Measurements from ENCODE around the gene KCNH2.

The KCNH2 gene

GRCh38 chr7:150955519-150956394 is 22.4 kb downstream of the KCNH2 start:
- Mint-ChIP-seq H3K36me3 (ENCODE audit: insufficient read depth) (no peaks in the 10 kb centered on the region), H3K27ac (ENCODE audit: low read depth) (no peak overlapping the region), H3K4me1 (peaks cover 11% of the 10 kb centered on the region), H3K4me3 (no peak overlapping the region), H3K9me3 (no peaks in the 10 kb centered on the region), H3K27me3 (peaks cover 58% of the 10 kb centered on the region)
- DNase-seq (ENCODE audit: low spot score in 2 of 2) (no peak), ATAC-seq (replicated peaks; ENCODE audit: extremely low read depth, poor library complexity, severe bottlenecking) (no peak)

GRCh38 chr7:150954986-150955518 is 23.1 kb downstream of the KCNH2 start:
- Mint-ChIP-seq H3K27me3 (peaks cover 51% of the 10 kb centered on the region), H3K36me3 (ENCODE audit: insufficient read depth) (no peaks in the 10 kb centered on the region), H3K4me1 (peaks cover 11% of the 10 kb centered on the region), H3K27ac (ENCODE audit: low read depth) (no peak overlapping the region), H3K4me3 (no peak overlapping the region), H3K9me3 (no peaks in the 10 kb centered on the region)
- ATAC-seq (replicated peaks; ENCODE audit: extremely low read depth, poor library complexity, severe bottlenecking) (no peak), DNase-seq (ENCODE audit: low spot score in 2 of 2) (no peak)

GRCh38 chr7:150954201-150954985 is 23.7 kb downstream of the KCNH2 start:
- Mint-ChIP-seq H3K27me3 (peaks cover 44% of the 10 kb centered on the region), H3K36me3 (ENCODE audit: insufficient read depth) (no peaks in the 10 kb centered on the region)

GRCh38 chr7:150953061-150953997 is 24.8 kb downstream of the KCNH2 start:
- Mint-ChIP-seq H3K4me1 (peaks cover 11% of the 10 kb centered on the region), H3K9me3 (no peaks in the 10 kb centered on the region), H3K27ac (ENCODE audit: low read depth) (no peak overlapping the region), H3K36me3 (ENCODE audit: insufficient read depth) (no peaks in the 10 kb centered on the region), H3K27me3 (peaks cover 34% of the 10 kb centered on the region), H3K4me3 (no peak overlapping the region)
- no peak for DNase-seq (ENCODE audit: low spot score in 2 of 2)
- ATAC-seq (replicated peaks; ENCODE audit: extremely low read depth, poor library complexity, severe bottlenecking): no peak

More at GRCh38 chr7:150954201-150954985, 23.7 kb downstream of the KCNH2 start:
- Mint-ChIP-seq H3K27ac (ENCODE audit: low read depth) (no peak overlapping the region), H3K9me3 (no peaks in the 10 kb centered on the region), H3K4me3 (no peak overlapping the region), H3K4me1 (peaks cover 11% of the 10 kb centered on the region)
- no peak for ATAC-seq (replicated peaks; ENCODE audit: extremely low read depth, poor library complexity, severe bottlenecking)
- DNase-seq (ENCODE audit: low spot score in 2 of 2): no peak

GRCh38 chr7:150952331-150953050 is 25.6 kb downstream of the KCNH2 start:
- no peak for DNase-seq (ENCODE audit: low spot score in 2 of 2)
- Mint-ChIP-seq H3K9me3 (no peaks in the 10 kb centered on the region), H3K4me3 (no peak overlapping the region), H3K36me3 (ENCODE audit: insufficient read depth) (no peaks in the 10 kb centered on the region), H3K27me3 (peaks cover 30% of the 10 kb centered on the region), H3K4me1 (peaks cover 9% of the 10 kb centered on the region), H3K27ac (ENCODE audit: low read depth) (no peak overlapping the region)
- ATAC-seq (replicated peaks; ENCODE audit: extremely low read depth, poor library complexity, severe bottlenecking): no peak

- Mint-ChIP-seq H3K27me3 (peaks cover 21% of the 10 kb centered on the region), H3K9me3 (no peaks in the 10 kb centered on the region), H3K36me3 (ENCODE audit: insufficient read depth) (no peaks in the 10 kb centered on the region), H3K4me3 (no peak overlapping the region), H3K4me1 (no peaks in the 10 kb centered on the region), H3K27ac (ENCODE audit: low read depth) (no peak overlapping the region)
- no peak for ATAC-seq (replicated peaks; ENCODE audit: extremely low read depth, poor library complexity, severe bottlenecking)
- no peak for DNase-seq (ENCODE audit: low spot score in 2 of 2)
These were observed 26.6 kb downstream of the KCNH2 start for GRCh38 chr7:150951521-150951920.

GRCh38 chr7:150951181-150951520 is 27.0 kb downstream of the KCNH2 start:
- ATAC-seq (replicated peaks; ENCODE audit: extremely low read depth, poor library complexity, severe bottlenecking) (no peak), DNase-seq (ENCODE audit: low spot score in 2 of 2) (no peak)
- Mint-ChIP-seq H3K4me3 (no peak overlapping the region), H3K27ac (ENCODE audit: low read depth) (no peak overlapping the region), H3K36me3 (ENCODE audit: insufficient read depth) (no peaks in the 10 kb centered on the region), H3K27me3 (peaks cover 17% of the 10 kb centered on the region), H3K9me3 (no peaks in the 10 kb centered on the region), H3K4me1 (no peaks in the 10 kb centered on the region)

- H3K27me3 Mint-ChIP-seq: peaks cover 15% of the 10 kb centered on the region
- no peaks in the 10 kb centered on the region for H3K4me1 Mint-ChIP-seq
These were observed 27.5 kb downstream of the KCNH2 start for GRCh38 chr7:150950496-150951180.

GRCh38 chr7:150949971-150950491 is 28.1 kb downstream of the KCNH2 start:
- no peaks in the 10 kb centered on the region for H3K36me3 Mint-ChIP-seq (ENCODE audit: insufficient read depth)
- no peak for DNase-seq (ENCODE audit: low spot score in 2 of 2)
- H3K27ac Mint-ChIP-seq (ENCODE audit: low read depth): no peak overlapping the region
- no peaks in the 10 kb centered on the region for H3K4me1 Mint-ChIP-seq
- H3K9me3 Mint-ChIP-seq: no peaks in the 10 kb centered on the region
- no peak for ATAC-seq (replicated peaks; ENCODE audit: extremely low read depth, poor library complexity, severe bottlenecking)
- no peak overlapping the region for H3K4me3 Mint-ChIP-seq
- H3K27me3 Mint-ChIP-seq: peaks cover 19% of the 10 kb centered on the region

More at GRCh38 chr7:150950496-150951180, 27.5 kb downstream of the KCNH2 start:
- no peak overlapping the region for H3K4me3 Mint-ChIP-seq
- DNase-seq (ENCODE audit: low spot score in 2 of 2): no peak
- no peak overlapping the region for H3K27ac Mint-ChIP-seq (ENCODE audit: low read depth)
- no peaks in the 10 kb centered on the region for H3K36me3 Mint-ChIP-seq (ENCODE audit: insufficient read depth)
- H3K9me3 Mint-ChIP-seq: no peaks in the 10 kb centered on the region
- ATAC-seq (replicated peaks; ENCODE audit: extremely low read depth, poor library complexity, severe bottlenecking): no peak

GRCh38 chr7:150949564-150949963 is 28.6 kb downstream of the KCNH2 start:
- ATAC-seq (replicated peaks; ENCODE audit: extremely low read depth, poor library complexity, severe bottlenecking) (no peak), DNase-seq (ENCODE audit: low spot score in 2 of 2) (no peak)
- Mint-ChIP-seq H3K9me3 (no peaks in the 10 kb centered on the region), H3K4me1 (no peaks in the 10 kb centered on the region), H3K4me3 (no peak overlapping the region), H3K36me3 (ENCODE audit: insufficient read depth) (no peaks in the 10 kb centered on the region), H3K27ac (ENCODE audit: low read depth) (no peak overlapping the region), H3K27me3 (peaks cover 19% of the 10 kb centered on the region)

GRCh38 chr7:150948791-150949251 is 29.3 kb downstream of the KCNH2 start:
- ATAC-seq (replicated peaks; ENCODE audit: extremely low read depth, poor library complexity, severe bottlenecking) (no peak), DNase-seq (ENCODE audit: low spot score in 2 of 2) (no peak)
- Mint-ChIP-seq H3K36me3 (ENCODE audit: insufficient read depth) (no peaks in the 10 kb centered on the region), H3K4me1 (no peaks in the 10 kb centered on the region), H3K4me3 (no peak overlapping the region), H3K27me3 (peaks cover 15% of the 10 kb centered on the region), H3K27ac (ENCODE audit: low read depth) (no peak overlapping the region), H3K9me3 (no peaks in the 10 kb centered on the region)
